Skeletal muscle tissue (tissue), 4 donors: ENCODE results near the gene INSYN1. TPM values are rescaled to one million over a fixed set of nuclear protein-coding genes. Genes with fewer than 3 reads are reported as not detected.
A peak's percentile ranks its signal among the peaks of the same experiment; 100 is the strongest.
"Not testable (repeated sequence)": the region's sequence is repeated elsewhere in the genome, so short reads cannot be mapped to it uniquely, and the experiment has no call there.

Source experiments
- H3K27ac ChIP-seq: one replicate; pipeline ENCODE4 v1.7.0; 2013; ENCODE audit warnings: mild to moderate bottlenecking, low read depth, low read length, inconsistent platforms
- H3K27me3 ChIP-seq, 3 donors: one replicate each; pipeline ENCODE4 v1.7.0; 2013; ENCODE audit warnings: low read length in 3 of 3; ENCODE audit not compliant: control insufficient read depth in 3 of 3, insufficient read depth in 3 of 3
- H3K36me3 ChIP-seq, 3 donors: one replicate each; pipeline ENCODE4 v1.7.0; 2013; ENCODE audit warnings: low read length in 3 of 3; ENCODE audit not compliant: control insufficient read depth in 3 of 3, insufficient read depth in 3 of 3
- H3K4me1 ChIP-seq, 3 donors: one replicate each; pipeline ENCODE4 v1.7.0; 2013; ENCODE audit warnings: low read length in 3 of 3, mild to moderate bottlenecking in 3 of 3; ENCODE audit not compliant: control insufficient read depth in 3 of 3, insufficient read depth in 3 of 3
- H3K4me3 ChIP-seq, 3 donors: one replicate each; pipeline ENCODE4 v1.7.0; 2013; ENCODE audit warnings: low read length in 3 of 3
- H3K9ac ChIP-seq, 3 donors: one replicate each; pipeline ENCODE4 v1.7.0; 2013; ENCODE audit warnings: low read length in 3 of 3, mild to moderate bottlenecking in 3 of 3, moderate library complexity in 2 of 3, low read depth in 1 of 3
- H3K9me3 ChIP-seq, 3 donors: one replicate each; pipeline ENCODE4 v1.7.0; 2013; ENCODE audit warnings: low read length in 3 of 3; ENCODE audit not compliant: control insufficient read depth in 3 of 3
- total RNA-seq: library from RNA; depleted of rRNA; stranded (reverse); fragments of >200 nt; gene quantifications from one replicate; pipeline ENCODE4 v1.2.3, GENCODE V29; 2014
- donor health status: Osteomylitis.

Gene INSYN1
- total RNA-seq, 1 donor from 2014 or later = 2.1 TPM

DNA sequence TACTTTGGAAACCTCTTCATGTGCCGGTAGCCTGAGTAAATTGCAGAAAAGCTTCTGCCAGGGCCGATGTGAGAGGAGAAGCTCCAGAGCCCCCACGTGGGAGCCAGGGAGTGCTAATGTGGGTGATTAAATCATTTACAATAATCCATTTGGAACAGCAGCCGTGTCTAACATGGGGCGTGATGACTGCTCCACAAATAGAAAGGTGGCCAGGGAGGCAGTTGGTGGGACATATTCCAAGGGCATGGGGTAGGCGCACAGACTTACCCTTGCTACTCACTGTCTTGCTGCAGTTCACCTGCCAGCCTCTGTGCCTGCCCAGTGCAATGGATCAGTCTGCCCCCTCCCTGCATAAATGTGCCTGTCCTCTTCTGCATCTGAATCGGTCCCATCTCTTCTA lies 39.3 kb upstream of the INSYN1 start:
- H3K9me3 ChIP-seq = no peaks in the 10 kb centered on the region
- peak overlapping the region; percentile 47 for H3K27ac ChIP-seq
- H3K4me1 ChIP-seq = peaks cover 0 to 9% (median 0%) of the 10 kb centered on the region in 3 donors

DNA sequence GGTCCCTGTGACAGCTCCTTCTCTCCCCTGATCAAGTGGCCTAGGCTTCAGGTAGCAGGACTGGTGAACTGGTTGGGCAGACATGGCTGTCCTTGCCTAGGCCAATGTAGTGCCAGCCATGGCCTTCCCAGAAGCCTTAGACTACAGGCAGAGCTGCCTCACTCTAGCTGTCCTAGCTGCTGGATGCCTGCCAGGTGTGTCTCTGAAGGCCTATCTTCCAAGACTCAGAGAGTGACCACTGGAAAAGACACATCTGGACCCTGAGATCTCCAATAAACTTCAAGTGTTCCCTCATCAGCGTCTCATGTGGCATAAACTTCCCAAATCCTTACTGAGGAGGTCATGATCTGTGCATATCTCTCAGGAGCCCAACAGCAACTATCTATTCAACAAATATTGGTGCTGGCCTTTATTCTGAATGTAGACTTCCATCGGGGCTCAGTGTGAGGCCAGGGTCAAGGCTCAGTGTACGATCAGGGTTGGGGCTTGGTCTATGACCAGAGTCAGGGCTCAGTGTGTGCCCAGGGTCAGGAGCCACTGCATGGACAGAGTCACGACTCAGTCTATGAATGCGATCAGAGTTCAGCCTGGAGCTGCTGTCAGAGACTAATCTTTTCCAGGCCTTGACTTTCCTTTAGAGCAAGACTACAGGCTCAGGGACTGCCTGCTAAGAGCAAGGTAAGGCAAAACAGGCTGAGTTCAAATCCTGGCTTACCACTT lies 36.5 kb upstream of the INSYN1 start:
- Histone ChIP-seq H3K27ac (no peak overlapping the region), H3K4me3 (no peak overlapping the region), H3K4me1 (peaks cover 0 to 5% (median 0%) of the 10 kb centered on the region in 3 donors), H3K27me3 (peaks cover 0 to 7% (median 0%) of the 10 kb centered on the region in 3 donors), H3K9ac (no peak overlapping the region), H3K9me3 (no peaks in the 10 kb centered on the region), H3K36me3 (no peaks in the 10 kb centered on the region)

More for the DNA sequence above, 39.3 kb upstream of the INSYN1 start:
- Histone ChIP-seq H3K27me3 (peaks cover 0 to 10% (median 0%) of the 10 kb centered on the region in 3 donors), H3K9ac (peak overlapping the region in 1 of 3 donors; percentile 45), H3K36me3 (no peaks in the 10 kb centered on the region), H3K4me3 (peak overlapping the region in 1 of 3 donors; percentile 35)

DNA sequence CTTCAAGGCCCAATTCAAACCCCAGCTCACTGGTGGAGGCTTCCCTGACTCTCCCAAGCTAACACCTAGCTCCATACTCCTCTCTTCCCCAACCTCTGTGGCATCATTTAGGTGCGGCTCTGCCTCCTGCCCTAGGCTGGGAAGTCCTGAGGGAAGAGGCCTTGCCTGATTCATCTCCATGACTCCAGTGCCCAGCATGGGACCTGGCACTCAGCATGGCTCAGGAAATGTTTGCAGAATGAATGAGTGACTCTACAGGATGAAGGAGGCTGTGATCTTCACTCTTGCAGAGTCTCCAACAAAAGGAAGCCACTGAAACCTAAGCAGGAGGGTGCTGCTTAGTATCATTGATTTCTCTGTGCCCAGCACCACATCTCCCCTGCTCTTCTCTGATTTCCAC lies 34.5 kb upstream of the INSYN1 start:
- Histone ChIP-seq H3K36me3 (no peaks in the 10 kb centered on the region), H3K9ac (no peak overlapping the region), H3K27ac (no peak overlapping the region), H3K9me3 (no peaks in the 10 kb centered on the region), H3K4me1 (peaks cover 3 to 5% (median 5%) of the 10 kb centered on the region in 3 donors), H3K27me3 (peaks cover 0 to 7% (median 0%) of the 10 kb centered on the region in 3 donors), H3K4me3 (no peak overlapping the region)

DNA sequence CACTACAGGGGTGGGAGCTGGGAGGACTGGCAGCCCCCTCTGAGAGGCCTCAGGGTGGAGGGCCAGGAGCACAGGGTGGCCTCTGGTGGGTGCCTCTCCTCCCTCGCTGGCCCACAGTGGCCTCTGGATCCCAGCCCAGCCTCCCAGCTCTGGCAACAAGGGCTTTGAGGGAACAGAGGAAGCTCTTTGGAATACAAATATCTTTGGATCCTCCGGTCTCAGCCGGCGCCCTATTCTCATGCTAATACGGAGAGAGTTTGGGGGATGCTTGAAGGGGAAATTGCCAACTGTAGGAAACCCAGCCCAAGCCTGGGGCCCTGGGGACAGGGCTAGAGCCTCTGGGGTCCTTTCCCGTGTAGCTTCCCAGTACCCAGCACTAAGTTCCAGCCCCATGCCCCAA lies 33.4 kb upstream of the INSYN1 start:
- peaks cover 0 to 7% (median 0%) of the 10 kb centered on the region in 3 donors for H3K27me3 ChIP-seq
- no peaks in the 10 kb centered on the region for H3K9me3 ChIP-seq
- H3K27ac ChIP-seq = no peak overlapping the region
- no peak overlapping the region for H3K9ac ChIP-seq
- no peak overlapping the region for H3K4me3 ChIP-seq
- no peaks in the 10 kb centered on the region for H3K36me3 ChIP-seq
- peaks cover 0 to 5% (median 3%) of the 10 kb centered on the region in 3 donors for H3K4me1 ChIP-seq

DNA sequence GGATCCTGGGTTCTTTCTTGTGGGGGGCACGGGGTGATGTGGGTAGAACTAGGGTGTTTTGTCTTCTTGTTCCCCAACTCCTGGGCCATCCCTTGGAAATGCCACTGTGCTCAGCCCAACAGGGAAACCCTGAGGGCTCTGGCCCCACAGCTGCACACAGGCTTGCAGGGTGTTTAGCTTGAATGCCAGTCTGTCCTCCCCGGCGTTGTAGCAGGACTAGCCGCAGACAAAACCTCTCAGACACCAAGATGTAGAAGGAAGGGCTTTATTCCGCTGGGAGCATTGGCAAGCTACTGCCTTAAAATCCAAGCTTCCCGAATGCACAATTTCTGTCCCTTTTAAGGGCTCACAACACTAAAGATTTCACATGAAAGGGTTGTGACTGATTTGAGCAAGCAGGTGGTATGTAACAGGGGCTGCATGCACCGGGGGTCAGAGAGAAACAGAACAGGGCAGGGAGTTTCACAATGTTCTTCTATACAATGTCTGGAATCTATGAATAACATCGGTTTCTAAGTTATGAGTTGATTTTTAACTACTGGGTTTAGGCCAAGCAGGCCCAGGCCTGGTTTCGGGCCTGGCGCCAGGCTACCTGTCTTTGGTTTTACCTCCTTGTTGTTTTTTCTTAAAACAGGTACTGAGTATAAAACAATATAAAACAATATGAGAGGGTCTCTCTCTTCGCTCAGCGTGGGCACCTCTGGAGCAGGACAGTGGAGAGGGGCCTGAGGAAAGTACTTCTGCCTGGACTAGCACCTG lies 32.3 kb upstream of the INSYN1 start:
- not testable (repeated sequence) for H3K36me3 ChIP-seq, H3K9me3 ChIP-seq, H3K4me3 ChIP-seq, H3K27ac ChIP-seq, H3K9ac ChIP-seq, H3K27me3 ChIP-seq, H3K4me1 ChIP-seq

DNA sequence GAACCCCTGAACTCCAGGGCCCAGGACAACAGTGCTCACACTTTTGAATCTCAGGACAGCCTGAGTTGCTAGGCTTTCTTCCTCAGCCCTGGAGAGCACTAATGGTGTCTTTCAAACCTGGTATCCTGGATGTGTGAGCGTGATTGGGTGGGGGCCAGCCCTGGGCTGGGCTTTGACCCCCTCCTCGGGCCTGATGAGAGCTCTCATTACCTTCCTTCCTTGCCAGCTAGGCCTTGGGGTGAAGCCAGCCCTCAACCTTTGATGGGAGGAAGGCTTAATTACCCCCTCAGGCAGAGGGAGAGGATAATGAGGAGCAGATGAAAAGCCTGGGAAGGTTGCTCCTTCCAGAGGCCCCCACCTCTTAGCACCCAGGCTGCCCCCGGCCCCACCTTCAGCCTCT lies 31.1 kb upstream of the INSYN1 start:
- Histone ChIP-seq H3K4me3 (no peak overlapping the region), H3K27me3 (peaks cover 0 to 5% (median 1%) of the 10 kb centered on the region in 3 donors), H3K36me3 (no peaks in the 10 kb centered on the region), H3K9ac (no peak overlapping the region), H3K27ac (no peak overlapping the region), H3K9me3 (no peaks in the 10 kb centered on the region), H3K4me1 (peaks cover 0 to 5% (median 3%) of the 10 kb centered on the region in 3 donors)

DNA sequence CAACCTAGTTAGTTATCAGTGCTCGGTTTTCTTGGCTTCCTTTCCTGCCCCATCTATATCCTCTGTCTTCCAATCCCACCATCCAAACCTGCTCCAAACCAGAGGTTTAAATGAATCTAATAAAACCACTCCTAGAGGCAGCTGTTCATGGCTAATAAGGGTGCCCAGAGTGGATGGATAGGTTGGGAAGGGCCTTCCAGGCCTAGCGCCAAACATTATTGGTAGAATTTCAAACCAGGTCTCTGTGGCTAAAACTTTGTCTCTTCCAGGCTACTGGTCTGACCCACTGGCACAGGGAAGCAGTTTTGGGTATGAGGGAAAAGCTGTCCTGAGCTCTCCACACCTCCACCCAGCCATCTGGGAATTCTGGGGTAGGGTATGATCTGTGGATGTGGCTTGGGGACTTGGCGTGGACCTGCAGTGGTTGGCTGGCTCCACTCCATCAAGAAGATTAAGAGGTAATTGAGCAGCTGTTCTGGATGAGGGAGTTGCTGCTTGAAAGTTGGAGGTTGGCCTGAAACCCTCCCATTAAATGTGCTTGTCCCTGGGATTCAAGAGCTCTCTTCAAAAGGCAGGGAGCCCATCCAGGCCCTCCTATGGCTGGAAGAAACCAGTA lies 29.3 kb upstream of the INSYN1 start:
- peaks cover 0 to 5% (median 3%) of the 10 kb centered on the region in 3 donors for H3K4me1 ChIP-seq
- H3K27ac ChIP-seq = no peak overlapping the region
- H3K9ac ChIP-seq = no peak overlapping the region
- H3K9me3 ChIP-seq = no peaks in the 10 kb centered on the region
- no peaks in the 10 kb centered on the region for H3K36me3 ChIP-seq
- H3K27me3 ChIP-seq = peaks cover 0 to 3% (median 0%) of the 10 kb centered on the region in 3 donors
- no peak overlapping the region for H3K4me3 ChIP-seq

DNA sequence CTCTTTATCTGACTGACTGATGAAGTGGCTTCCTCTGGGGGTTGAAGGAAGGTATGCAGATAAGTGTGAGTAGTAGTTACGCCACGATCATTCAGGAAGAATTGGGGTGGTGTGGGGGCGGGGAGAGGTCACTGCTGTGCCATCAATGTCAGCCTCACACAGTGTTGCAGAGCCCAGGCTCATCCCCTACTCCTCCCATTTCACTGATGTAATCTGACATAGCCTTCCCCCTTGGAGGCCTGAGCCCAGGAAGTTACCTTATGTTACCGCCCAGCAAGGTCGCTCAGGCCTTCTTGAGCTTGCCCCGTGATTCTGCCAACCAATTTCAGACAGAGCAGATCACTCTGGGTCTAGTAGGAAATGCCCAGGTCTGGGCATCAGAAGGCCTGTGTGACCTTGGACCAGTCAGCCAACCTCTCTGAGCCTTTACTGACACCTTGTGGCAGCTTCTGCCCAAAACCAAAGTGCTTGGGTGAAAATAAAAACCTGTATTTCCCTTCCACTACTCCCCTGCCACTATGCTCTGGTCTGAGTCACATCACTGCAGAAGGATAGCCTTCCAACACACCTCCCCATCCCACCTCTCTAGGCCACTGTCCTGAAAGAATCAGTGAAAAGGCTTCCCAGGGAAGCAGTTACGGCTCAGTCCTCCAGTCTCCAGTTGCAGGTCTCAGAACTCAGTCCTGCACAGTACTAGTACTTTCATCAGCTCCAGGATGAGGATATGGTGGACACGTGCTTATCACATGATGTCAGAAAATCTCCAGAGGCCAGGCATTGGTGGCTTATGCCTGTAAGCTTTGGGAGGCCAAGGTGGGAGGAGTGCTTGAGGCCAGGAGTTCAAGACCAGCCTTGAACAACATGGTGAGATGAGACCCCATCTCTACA lies 28.1 kb upstream of the INSYN1 start:
- H3K27ac ChIP-seq = no peak overlapping the region
- H3K9ac ChIP-seq = no peak overlapping the region
- no peak overlapping the region for H3K4me3 ChIP-seq
- H3K9me3 ChIP-seq = no peaks in the 10 kb centered on the region
- peaks cover 0 to 5% (median 3%) of the 10 kb centered on the region in 3 donors for H3K4me1 ChIP-seq
- no peaks in the 10 kb centered on the region for H3K36me3 ChIP-seq
- peaks cover 0 to 3% (median 0%) of the 10 kb centered on the region in 3 donors for H3K27me3 ChIP-seq

DNA sequence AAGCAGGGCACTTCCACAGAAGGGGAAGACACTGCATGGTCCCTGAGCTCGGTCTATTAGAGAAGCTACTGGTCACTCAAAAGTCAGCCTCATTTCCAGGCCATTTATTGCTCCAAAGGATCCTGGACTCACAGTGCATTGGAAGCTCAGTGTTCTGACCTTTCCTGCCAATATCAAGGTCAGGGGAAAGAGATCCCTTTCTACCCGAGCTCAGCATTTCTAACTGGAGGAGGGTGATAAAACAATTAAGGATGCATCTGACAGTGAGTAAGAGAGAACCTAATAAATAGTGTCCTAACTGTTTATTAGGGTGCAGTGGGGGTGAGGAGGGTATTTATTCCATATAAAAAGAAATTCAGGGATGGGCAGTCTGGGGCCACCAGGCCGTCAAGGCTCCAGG lies 26.8 kb upstream of the INSYN1 start:
- Histone ChIP-seq H3K36me3 (no peaks in the 10 kb centered on the region), H3K9me3 (no peaks in the 10 kb centered on the region), H3K9ac (no peak overlapping the region), H3K4me1 (peaks cover 4 to 9% (median 6%) of the 10 kb centered on the region in 3 donors), H3K27ac (no peak overlapping the region), H3K27me3 (peaks cover 0 to 3% (median 0%) of the 10 kb centered on the region in 3 donors), H3K4me3 (no peak overlapping the region)
